ENCODE measurements around the gene CPSF4.

Gene CPSF4

GRCh38 chr7:99452541-99452940 is 13.8 kb downstream of the CPSF4 start:
- Mint-ChIP-seq H3K4me1 (ENCODE audit: low read depth) (no peaks in the 10 kb centered on the region), H3K36me3 (no peaks in the 10 kb centered on the region), H3K27ac (no peak overlapping the region), H3K4me3 (no peak overlapping the region), H3K27me3 (no peaks in the 10 kb centered on the region), H3K9me3 (ENCODE audit: low read depth) (no peaks in the 10 kb centered on the region)

- H3K36me3 Mint-ChIP-seq: no peaks in the 10 kb centered on the region
- H3K9me3 Mint-ChIP-seq (ENCODE audit: low read depth): no peaks in the 10 kb centered on the region
- no peaks in the 10 kb centered on the region for H3K4me1 Mint-ChIP-seq (ENCODE audit: low read depth)
- H3K4me3 Mint-ChIP-seq: no peak overlapping the region
- no peak overlapping the region for H3K27ac Mint-ChIP-seq
- H3K27me3 Mint-ChIP-seq: no peaks in the 10 kb centered on the region
Measured at GRCh38 chr7:99453105-99453504, 14.4 kb downstream of the CPSF4 start.

GRCh38 chr7:99455874-99456273 is 17.1 kb downstream of the CPSF4 start:
- Mint-ChIP-seq H3K9me3 (ENCODE audit: low read depth) (no peaks in the 10 kb centered on the region), H3K4me3 (no peak overlapping the region), H3K27me3 (no peaks in the 10 kb centered on the region), H3K36me3 (peaks cover 7% of the 10 kb centered on the region), H3K27ac (no peak overlapping the region), H3K4me1 (ENCODE audit: low read depth) (peaks cover 12% of the 10 kb centered on the region)

- H3K9me3 Mint-ChIP-seq (ENCODE audit: low read depth): no peaks in the 10 kb centered on the region
- H3K36me3 Mint-ChIP-seq: peaks cover 7% of the 10 kb centered on the region
- H3K4me3 Mint-ChIP-seq: no peak overlapping the region
- peaks cover 14% of the 10 kb centered on the region for H3K4me1 Mint-ChIP-seq (ENCODE audit: low read depth)
- no peak overlapping the region for H3K27ac Mint-ChIP-seq
- no peaks in the 10 kb centered on the region for H3K27me3 Mint-ChIP-seq
Measured at GRCh38 chr7:99456288-99456687, 17.5 kb downstream of the CPSF4 start.

GRCh38 chr7:99457050-99457649 is 18.4 kb downstream of the CPSF4 start:
- Mint-ChIP-seq H3K27me3 (no peaks in the 10 kb centered on the region), H3K4me3 (no peak overlapping the region), H3K9me3 (ENCODE audit: low read depth) (no peaks in the 10 kb centered on the region), H3K4me1 (ENCODE audit: low read depth) (peaks cover 15% of the 10 kb centered on the region), H3K27ac (no peak overlapping the region), H3K36me3 (peaks cover 7% of the 10 kb centered on the region)

- H3K4me3 Mint-ChIP-seq: no peak overlapping the region
- no peaks in the 10 kb centered on the region for H3K9me3 Mint-ChIP-seq (ENCODE audit: low read depth)
- peaks cover 19% of the 10 kb centered on the region for H3K4me1 Mint-ChIP-seq (ENCODE audit: low read depth)
- peaks cover 7% of the 10 kb centered on the region for H3K36me3 Mint-ChIP-seq
- H3K27me3 Mint-ChIP-seq: no peaks in the 10 kb centered on the region
- no peak overlapping the region for H3K27ac Mint-ChIP-seq
Measured at GRCh38 chr7:99457650-99458493, 19.1 kb downstream of the CPSF4 start.

- Mint-ChIP-seq H3K27me3 (no peaks in the 10 kb centered on the region), H3K4me3 (no peak overlapping the region), H3K4me1 (ENCODE audit: low read depth) (peaks cover 27% of the 10 kb centered on the region), H3K27ac (no peak overlapping the region), H3K9me3 (ENCODE audit: low read depth) (no peaks in the 10 kb centered on the region), H3K36me3 (peaks cover 11% of the 10 kb centered on the region)
Measured at GRCh38 chr7:99459087-99459486, 20.3 kb downstream of the CPSF4 start.

GRCh38 chr7:99460651-99461050 is 21.9 kb downstream of the CPSF4 start:
- peak overlapping the region; percentile 10 for H3K27ac Mint-ChIP-seq
- no peak overlapping the region for H3K4me3 Mint-ChIP-seq
- no peaks in the 10 kb centered on the region for H3K9me3 Mint-ChIP-seq (ENCODE audit: low read depth)
- H3K36me3 Mint-ChIP-seq: peaks cover 15% of the 10 kb centered on the region
- no peaks in the 10 kb centered on the region for H3K27me3 Mint-ChIP-seq
- H3K4me1 Mint-ChIP-seq (ENCODE audit: low read depth): peaks cover 37% of the 10 kb centered on the region

- Mint-ChIP-seq H3K27ac (no peak overlapping the region), H3K4me1 (ENCODE audit: low read depth) (peaks cover 41% of the 10 kb centered on the region), H3K4me3 (no peak overlapping the region), H3K9me3 (ENCODE audit: low read depth) (no peaks in the 10 kb centered on the region), H3K36me3 (peaks cover 15% of the 10 kb centered on the region), H3K27me3 (no peaks in the 10 kb centered on the region)
Measured at GRCh38 chr7:99461221-99461620, 22.5 kb downstream of the CPSF4 start.

- H3K27ac Mint-ChIP-seq: peak overlapping the region; percentile 92
- H3K4me3 Mint-ChIP-seq: peak overlapping the region; percentile 97
- no peaks in the 10 kb centered on the region for H3K9me3 Mint-ChIP-seq (ENCODE audit: low read depth)
- H3K4me1 Mint-ChIP-seq (ENCODE audit: low read depth): peaks cover 33% of the 10 kb centered on the region
- no peaks in the 10 kb centered on the region for H3K27me3 Mint-ChIP-seq
- H3K36me3 Mint-ChIP-seq: peaks cover 11% of the 10 kb centered on the region
Measured at GRCh38 chr7:99465421-99465768, 26.7 kb downstream of the CPSF4 start.

- Mint-ChIP-seq H3K4me1 (ENCODE audit: low read depth) (peaks cover 33% of the 10 kb centered on the region), H3K27ac (no peak overlapping the region), H3K4me3 (no peak overlapping the region), H3K36me3 (peaks cover 11% of the 10 kb centered on the region), H3K9me3 (ENCODE audit: low read depth) (no peaks in the 10 kb centered on the region), H3K27me3 (no peaks in the 10 kb centered on the region)
Measured at GRCh38 chr7:99468336-99468918, 29.7 kb downstream of the CPSF4 start.

GRCh38 chr7:99469381-99470065 is 30.8 kb downstream of the CPSF4 start:
- no peaks in the 10 kb centered on the region for H3K27me3 Mint-ChIP-seq
- no peaks in the 10 kb centered on the region for H3K9me3 Mint-ChIP-seq (ENCODE audit: low read depth)
- H3K36me3 Mint-ChIP-seq: peaks cover 6% of the 10 kb centered on the region
- H3K27ac Mint-ChIP-seq: no peak overlapping the region
- peaks cover 28% of the 10 kb centered on the region for H3K4me1 Mint-ChIP-seq (ENCODE audit: low read depth)
- no peak overlapping the region for H3K4me3 Mint-ChIP-seq

GRCh38 chr7:99472561-99473314 is 34.0 kb downstream of the CPSF4 start, which contains the start of gene ZNF789:
Gene ZNF789, plus strand, starts transcription at chr7:99472890. Its CDS starts 3,567 bp downstream, at chr7:99476457.
- no peaks in the 10 kb centered on the region for H3K9me3 Mint-ChIP-seq (ENCODE audit: low read depth)
- peak within 1 kb of the TSS; percentile 100 for H3K4me3 Mint-ChIP-seq
- H3K4me1 Mint-ChIP-seq (ENCODE audit: low read depth): peaks cover 24% of the 10 kb centered on the region
- peak within 1 kb of the TSS; percentile 95 for H3K27ac Mint-ChIP-seq
- H3K27me3 Mint-ChIP-seq: no peaks in the 10 kb centered on the region
- peaks cover 5% of the 10 kb centered on the region for H3K36me3 Mint-ChIP-seq

- H3K27me3 Mint-ChIP-seq: no peaks in the 10 kb centered on the region
- H3K4me1 Mint-ChIP-seq (ENCODE audit: low read depth): peaks cover 29% of the 10 kb centered on the region
- H3K36me3 Mint-ChIP-seq: peaks cover 5% of the 10 kb centered on the region
- H3K9me3 Mint-ChIP-seq (ENCODE audit: low read depth): no peaks in the 10 kb centered on the region
- peak overlapping the region; percentile 95 for H3K27ac Mint-ChIP-seq
- peak overlapping the region; percentile 100 for H3K4me3 Mint-ChIP-seq
Measured at GRCh38 chr7:99473315-99473596, 34.5 kb downstream of the CPSF4 start.

Measured in activated naive CD8-positive, alpha-beta T cell (primary cell).